ENCODE results near the gene CD82. TPM values are rescaled to one million over a fixed set of nuclear protein-coding genes. Genes with fewer than 3 reads are reported as not detected.

CD82 gene
- total and polyA plus RNA-seq, 7 donors = 13.3 to 162 (median 25.9) TPM

- no peak for ATAC-seq
These were observed 48.9 kb downstream of the CD82 start for GRCh38 chr11:44614281-44614775.

GRCh38 chr11:44615041-44615755 is 49.7 kb downstream of the CD82 start:
- 79 to 84% (median 84%) methylated on average over 15 of the region's 15 CpGs for WGBS, 3 donors
- H3K4me3 ChIP-seq = no peak overlapping the region
- no peaks in the 10 kb centered on the region for H3K27me3 ChIP-seq (ENCODE audit: insufficient read depth in 3 of 3, low read length in 2 of 3)
- ATAC-seq (no peak), DNase-seq (no peak)
- H3K36me3 ChIP-seq (ENCODE audit: insufficient read depth in 1 of 2, low read depth in 1 of 2) = peaks cover 0 to 42% of the 10 kb centered on the region in 2 donors
- no peak overlapping the region for H3K27ac ChIP-seq
- H3K9me3 ChIP-seq = no peaks in the 10 kb centered on the region
- intact Hi-C loops (cut with DNase I) = loop anchor here in 1 of 2 donors (10.0 kb wide), 1 partner anchor 520 kb away; the partner anchor contains the start of gene EXT2
- TF ChIP-seq CTCF (IDR thresholded peaks at IDR 0.05) = no peak
- peaks cover 13% of the 10 kb centered on the region for H3K4me1 ChIP-seq

More at GRCh38 chr11:44614281-44614775, 48.9 kb downstream of the CD82 start:
- Histone ChIP-seq H3K9me3 (no peaks in the 10 kb centered on the region), H3K36me3 (ENCODE audit: insufficient read depth in 1 of 2, low read depth in 1 of 2) (peaks cover 0 to 42% of the 10 kb centered on the region in 2 donors), H3K4me1 (peaks cover 13% of the 10 kb centered on the region), H3K4me3 (no peak overlapping the region), H3K27ac (no peak overlapping the region), H3K27me3 (ENCODE audit: insufficient read depth in 3 of 3, low read length in 2 of 3) (no peaks in the 10 kb centered on the region)
- peak in 1 of 2 donors; percentile 26 for DNase-seq
- WGBS, 3 donors = 78 to 81% (median 80%) methylated on average over 7 of the region's 7 CpGs
- no peak for TF ChIP-seq CTCF (IDR thresholded peaks at IDR 0.05)
- intact Hi-C loops (cut with DNase I) = loop anchor here in 1 of 2 donors (10.0 kb wide), 1 partner anchor 520 kb away; the partner anchor contains the start of gene EXT2

DNA sequence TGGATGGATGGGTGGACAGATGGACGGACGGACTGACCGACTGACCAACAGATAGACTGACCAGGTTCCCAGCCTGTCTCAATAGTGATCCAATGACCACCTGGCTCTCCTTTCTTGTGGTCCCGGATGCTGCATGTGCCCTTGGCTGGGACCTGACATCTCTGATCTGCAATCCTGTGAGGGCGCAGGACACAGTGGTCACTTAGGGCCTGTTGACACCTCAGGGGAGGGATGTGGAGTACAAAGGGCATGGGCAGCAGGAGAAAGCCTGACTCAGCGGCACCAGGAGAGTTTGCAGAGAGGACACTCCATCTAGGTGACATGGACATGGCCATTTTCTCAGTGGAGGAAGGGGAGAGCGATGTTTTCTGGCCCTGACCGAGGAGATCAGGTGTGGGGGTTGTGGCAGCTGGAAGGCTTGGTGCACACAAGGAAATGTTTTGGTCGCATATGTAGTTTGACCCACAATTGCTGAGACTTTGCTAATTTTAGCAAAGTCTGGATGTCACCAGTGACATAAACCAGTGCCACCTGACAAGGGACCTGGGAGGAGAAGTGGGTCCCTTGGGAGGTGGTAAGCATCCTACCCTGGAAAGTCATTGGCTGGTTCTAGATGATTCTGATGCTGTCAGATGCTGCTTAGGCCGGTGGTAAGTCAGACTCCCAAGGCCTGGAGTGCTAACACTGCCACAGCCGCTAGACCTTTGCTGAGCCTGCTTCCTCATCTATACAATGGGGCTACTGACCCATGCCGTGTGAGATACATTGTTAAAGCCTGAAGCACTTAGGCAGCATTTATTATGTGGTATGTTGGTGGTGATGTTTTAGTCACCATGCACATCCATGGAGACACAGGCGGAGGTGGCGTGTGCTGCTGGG is 50.7 kb downstream of the CD82 start:
- no peaks in the 10 kb centered on the region for H3K27me3 ChIP-seq (ENCODE audit: insufficient read depth in 3 of 3, low read length in 2 of 3)
- H3K4me1 ChIP-seq = peaks cover 7% of the 10 kb centered on the region
- peaks cover 0 to 42% of the 10 kb centered on the region in 2 donors for H3K36me3 ChIP-seq (ENCODE audit: insufficient read depth in 1 of 2, low read depth in 1 of 2)
- no peak for DNase-seq
- 86 to 91% (median 90%) methylated on average over 14 of the region's 14 CpGs for WGBS, 3 donors
- no peak overlapping the region for H3K4me3 ChIP-seq
- no peak overlapping the region for H3K27ac ChIP-seq
- no peaks in the 10 kb centered on the region for H3K9me3 ChIP-seq
- no peak for TF ChIP-seq CTCF (IDR thresholded peaks at IDR 0.05)
- no peak for ATAC-seq
- intact Hi-C loops (cut with DNase I) = loop anchor here in 1 of 2 donors (10.0 kb wide), 1 partner anchor 521 kb away; the partner anchor contains the start of gene EXT2

- H3K36me3 ChIP-seq (ENCODE audit: insufficient read depth in 1 of 2, low read depth in 1 of 2) = peaks cover 0 to 42% of the 10 kb centered on the region in 2 donors
- WGBS, 3 donors = 89 to 92% (median 89%) methylated on average over 16 to 18 of the region's 18 CpGs
- intact Hi-C loops (cut with DNase I) = loop anchor here (1.0 to 10.0 kb wide), 2 partner anchors 62 to 523 kb away; partner anchors contain the start of gene EXT2 (in 1 of the 2)
- DNase-seq (no peak), ATAC-seq (no peak)
- TF ChIP-seq CTCF (IDR thresholded peaks at IDR 0.05) = no peak
- H3K4me1 ChIP-seq = peaks cover 6% of the 10 kb centered on the region
- H3K4me3 ChIP-seq = no peak overlapping the region
- H3K27ac ChIP-seq = no peak overlapping the region
- no peaks in the 10 kb centered on the region for H3K27me3 ChIP-seq (ENCODE audit: insufficient read depth in 3 of 3, low read length in 2 of 3)
- no peaks in the 10 kb centered on the region for H3K9me3 ChIP-seq
These were observed 52.4 kb downstream of the CD82 start for GRCh38 chr11:44617671-44618461.

All from psoas muscle (tissue), 8 donors.